Nephron progenitor cell (in vitro differentiated cells): ENCODE data around the gene DNAJC17.

Experiments
- DNase-seq: peaks from one replicate; pipeline ENCODE4 v3.0.0; 2021
- H3K27ac Mint-ChIP-seq: 2 replicates; pipeline ENCODE4 v1.8.0; 2021; ENCODE audit warnings: mild to moderate bottlenecking, moderate library complexity, mixed read lengths
- H3K27me3 Mint-ChIP-seq: 2 replicates; pipeline ENCODE4 v1.8.0; 2021; ENCODE audit warnings: mild to moderate bottlenecking, low read depth, mixed read lengths; ENCODE audit not compliant: poor library complexity
- H3K36me3 Mint-ChIP-seq: 2 replicates; pipeline ENCODE4 v1.8.0; 2021; ENCODE audit warnings: low read depth, mixed read lengths
- H3K4me1 Mint-ChIP-seq: 2 replicates; pipeline ENCODE4 v1.8.0; 2021; ENCODE audit warnings: mixed read lengths
- H3K4me3 Mint-ChIP-seq: 2 replicates; pipeline ENCODE4 v1.8.0; 2021; ENCODE audit warnings: mild to moderate bottlenecking, moderate library complexity, mixed read lengths
- H3K9me3 Mint-ChIP-seq: 2 replicates; pipeline ENCODE4 v1.8.0; 2021; ENCODE audit warnings: mild to moderate bottlenecking, moderate library complexity, mixed read lengths
- TF ChIP-seq, protein P1 (sequence below): fragments of 200-600 bp; sonication (generic); IDR thresholded peaks from 2 replicates; pipeline ENCODE4 v1.5.0; 2021; ENCODE audit warnings: antibody characterized with exemption

DNAJC17 gene

DNA sequence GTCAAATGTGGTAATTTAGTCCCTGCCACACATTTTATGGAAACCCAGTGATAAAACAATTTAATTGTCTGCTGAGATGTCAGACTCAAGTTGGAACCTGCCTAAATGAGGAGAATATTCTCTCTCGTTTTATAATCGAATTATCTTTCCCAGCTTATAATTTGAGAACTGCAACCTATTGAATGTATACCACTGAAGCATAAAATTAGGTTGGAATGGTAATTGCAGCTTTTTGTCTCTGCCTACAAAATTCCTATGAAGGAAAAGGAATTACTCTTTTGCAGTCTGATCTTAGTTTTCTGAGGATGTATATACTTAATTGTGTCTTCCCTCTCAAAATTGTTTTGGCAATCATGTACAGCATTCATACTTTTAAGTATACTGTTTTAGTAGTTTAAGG, 83.4 kb downstream of the DNAJC17 start:
- Mint-ChIP-seq H3K9me3 (no peaks in the 10 kb centered on the region), H3K27me3 (no peaks in the 10 kb centered on the region), H3K27ac (no peak overlapping the region), H3K4me3 (no peak overlapping the region), H3K36me3 (peaks cover 14% of the 10 kb centered on the region), H3K4me1 (no peaks in the 10 kb centered on the region)
- no peak for DNase-seq
- TF ChIP-seq, protein P1, sequence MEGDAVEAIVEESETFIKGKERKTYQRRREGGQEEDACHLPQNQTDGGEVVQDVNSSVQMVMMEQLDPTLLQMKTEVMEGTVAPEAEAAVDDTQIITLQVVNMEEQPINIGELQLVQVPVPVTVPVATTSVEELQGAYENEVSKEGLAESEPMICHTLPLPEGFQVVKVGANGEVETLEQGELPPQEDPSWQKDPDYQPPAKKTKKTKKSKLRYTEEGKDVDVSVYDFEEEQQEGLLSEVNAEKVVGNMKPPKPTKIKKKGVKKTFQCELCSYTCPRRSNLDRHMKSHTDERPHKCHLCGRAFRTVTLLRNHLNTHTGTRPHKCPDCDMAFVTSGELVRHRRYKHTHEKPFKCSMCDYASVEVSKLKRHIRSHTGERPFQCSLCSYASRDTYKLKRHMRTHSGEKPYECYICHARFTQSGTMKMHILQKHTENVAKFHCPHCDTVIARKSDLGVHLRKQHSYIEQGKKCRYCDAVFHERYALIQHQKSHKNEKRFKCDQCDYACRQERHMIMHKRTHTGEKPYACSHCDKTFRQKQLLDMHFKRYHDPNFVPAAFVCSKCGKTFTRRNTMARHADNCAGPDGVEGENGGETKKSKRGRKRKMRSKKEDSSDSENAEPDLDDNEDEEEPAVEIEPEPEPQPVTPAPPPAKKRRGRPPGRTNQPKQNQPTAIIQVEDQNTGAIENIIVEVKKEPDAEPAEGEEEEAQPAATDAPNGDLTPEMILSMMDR = no peak

DNA sequence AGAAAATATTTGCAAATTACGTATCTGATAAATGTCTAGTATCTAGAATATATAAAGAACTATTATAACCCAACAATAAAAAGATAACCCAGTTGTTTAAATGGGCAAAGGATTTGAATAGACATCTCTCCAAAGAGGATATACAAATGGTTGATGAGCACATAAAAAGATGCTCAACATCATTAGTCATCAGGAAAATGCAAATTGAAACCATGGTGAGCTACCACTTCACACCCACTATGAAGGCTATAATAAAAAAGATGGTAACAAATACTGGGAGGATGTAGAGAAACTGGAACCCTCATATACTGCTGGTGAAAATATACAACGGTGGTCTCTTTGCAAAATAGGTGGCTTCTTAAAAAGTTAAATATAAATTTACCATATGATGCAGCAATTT, 84.3 kb downstream of the DNAJC17 start:
- no peaks in the 10 kb centered on the region for H3K9me3 Mint-ChIP-seq
- H3K27ac Mint-ChIP-seq = no peak overlapping the region
- no peaks in the 10 kb centered on the region for H3K27me3 Mint-ChIP-seq
- H3K4me1 Mint-ChIP-seq = no peaks in the 10 kb centered on the region
- peaks cover 13% of the 10 kb centered on the region for H3K36me3 Mint-ChIP-seq
- H3K4me3 Mint-ChIP-seq = no peak overlapping the region
- TF ChIP-seq, protein P1 = no peak
- no peak for DNase-seq

DNA sequence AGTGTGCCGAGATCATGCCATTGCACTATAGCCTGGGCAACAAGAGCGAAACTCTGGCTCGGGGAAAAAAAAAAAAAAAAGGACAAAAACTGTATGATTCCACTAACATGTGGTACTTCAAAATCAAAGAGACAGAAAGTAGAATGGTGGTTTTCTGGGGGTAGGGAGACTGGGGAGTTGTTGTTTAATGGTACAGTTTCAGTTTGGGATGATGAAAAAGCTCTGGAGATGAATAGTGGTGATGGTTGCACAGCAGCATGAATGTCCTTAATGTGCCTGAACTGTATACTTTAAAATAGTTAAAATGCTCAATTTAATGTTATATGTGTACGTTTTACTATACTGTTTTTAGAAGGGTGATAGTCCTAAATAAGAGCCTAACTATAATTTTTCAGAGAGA, 84.9 kb downstream of the DNAJC17 start:
- Mint-ChIP-seq H3K9me3 (no peaks in the 10 kb centered on the region), H3K27me3 (no peaks in the 10 kb centered on the region), H3K4me1 (no peaks in the 10 kb centered on the region), H3K36me3 (peaks cover 14% of the 10 kb centered on the region), H3K4me3 (no peak overlapping the region), H3K27ac (no peak overlapping the region)
- DNase-seq = no peak
- TF ChIP-seq, protein P1 = no peak

DNA sequence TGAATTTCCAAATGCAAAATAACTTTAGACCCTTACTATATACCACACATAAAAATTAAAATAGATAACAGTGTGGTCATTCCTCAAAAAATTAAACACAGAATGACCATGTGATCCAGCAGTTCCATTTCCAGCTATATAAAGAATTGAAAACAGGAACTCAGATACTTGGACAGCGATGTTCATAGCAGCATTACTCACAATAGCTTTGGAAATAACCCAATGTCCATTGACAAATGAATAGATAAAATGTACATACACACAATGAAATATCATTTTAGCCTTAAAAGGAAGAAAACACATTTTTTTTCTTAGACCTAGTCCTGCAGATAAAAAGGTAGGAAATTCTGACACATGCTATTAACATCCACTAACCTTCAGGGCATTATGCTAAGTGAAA, 85.6 kb downstream of the DNAJC17 start:
- no peak overlapping the region for H3K27ac Mint-ChIP-seq
- H3K27me3 Mint-ChIP-seq = no peaks in the 10 kb centered on the region
- H3K4me1 Mint-ChIP-seq = no peaks in the 10 kb centered on the region
- H3K4me3 Mint-ChIP-seq = no peak overlapping the region
- no peak for DNase-seq
- H3K9me3 Mint-ChIP-seq = no peaks in the 10 kb centered on the region
- H3K36me3 Mint-ChIP-seq = peaks cover 16% of the 10 kb centered on the region
- TF ChIP-seq, protein P1 = no peak

- Mint-ChIP-seq H3K36me3 (peaks cover 39% of the 10 kb centered on the region), H3K27me3 (no peaks in the 10 kb centered on the region), H3K4me1 (no peaks in the 10 kb centered on the region), H3K27ac (no peak overlapping the region), H3K9me3 (no peaks in the 10 kb centered on the region), H3K4me3 (no peak overlapping the region)
- TF ChIP-seq, protein P1 = no peak
- no peak for DNase-seq
These were observed 91.1 kb downstream of the DNAJC17 start for GRCh38 chr15:40716165-40716564.
